ENCODE results near the gene HLA-C.
"Not testable (repeated sequence)": the region's sequence is repeated elsewhere in the genome, so short reads cannot be mapped to it uniquely, and the experiment has no call there.

Gene HLA-C

GRCh38 chr6:31268836-31269235 lies 3.1 kb downstream of the HLA-C start:
- no peak for DNase-seq

DNA sequence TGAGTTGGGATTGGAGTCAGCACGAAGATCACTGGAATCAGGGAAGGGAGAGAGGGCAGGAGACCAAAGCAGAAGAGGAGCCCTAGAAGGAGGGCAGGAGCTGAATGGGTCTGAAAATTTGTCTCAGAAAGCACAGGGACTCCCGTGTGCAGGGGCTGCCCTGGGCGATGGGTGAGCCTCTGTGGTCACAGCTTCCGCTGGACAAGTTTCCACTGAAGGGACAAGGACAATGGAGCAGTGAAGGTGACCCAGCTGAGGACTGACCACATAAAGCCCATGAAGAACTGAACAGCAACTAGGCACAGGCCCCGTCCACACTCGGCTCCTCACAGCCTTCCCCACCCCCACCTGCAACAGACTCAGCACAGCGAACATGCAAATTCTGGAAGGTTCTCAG lies 3.5 kb downstream of the HLA-C start:
- no peak for DNase-seq

- DNase-seq: no peak
Observed at GRCh38 chr6:31267651-31268368, 4.1 kb downstream of the HLA-C start.

- no peak for DNase-seq
Observed at GRCh38 chr6:31266567-31267360, 5.1 kb downstream of the HLA-C start.

- DNase-seq: no peak
Observed at GRCh38 chr6:31265926-31266325, 6.0 kb downstream of the HLA-C start.

DNA sequence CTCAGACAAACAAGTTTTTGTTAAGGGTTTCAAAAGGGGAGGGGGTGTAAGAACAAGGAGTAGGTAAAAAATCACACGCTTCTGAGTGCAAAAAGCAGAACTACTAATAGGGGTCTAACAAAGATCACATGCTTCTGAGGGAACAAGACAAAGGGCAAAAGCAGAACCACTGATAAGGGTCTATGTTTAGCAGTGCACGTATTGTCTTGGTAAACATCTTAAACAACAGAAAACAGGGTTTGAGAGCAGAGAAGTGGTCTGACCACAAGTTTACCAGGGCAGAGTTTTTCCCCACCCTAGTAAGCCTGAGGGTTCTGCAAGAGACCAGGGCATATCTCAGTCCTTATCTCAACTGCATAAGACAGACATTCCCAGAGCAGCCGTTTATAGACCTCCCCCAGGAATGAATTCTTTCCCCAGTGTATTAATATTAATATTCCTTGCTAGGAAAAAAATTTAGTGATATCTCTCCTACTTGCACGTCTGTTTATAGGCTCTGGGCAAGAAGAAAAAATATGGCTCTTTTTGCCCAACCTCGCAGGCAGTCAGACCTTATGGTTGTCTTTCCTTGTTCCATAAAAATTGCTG lies 8.5 kb downstream of the HLA-C start:
- peak; percentile 29 for DNase-seq

- not testable (repeated sequence) for DNase-seq
Observed at GRCh38 chr6:31259995-31260394, 11.9 kb downstream of the HLA-C start.

DNA sequence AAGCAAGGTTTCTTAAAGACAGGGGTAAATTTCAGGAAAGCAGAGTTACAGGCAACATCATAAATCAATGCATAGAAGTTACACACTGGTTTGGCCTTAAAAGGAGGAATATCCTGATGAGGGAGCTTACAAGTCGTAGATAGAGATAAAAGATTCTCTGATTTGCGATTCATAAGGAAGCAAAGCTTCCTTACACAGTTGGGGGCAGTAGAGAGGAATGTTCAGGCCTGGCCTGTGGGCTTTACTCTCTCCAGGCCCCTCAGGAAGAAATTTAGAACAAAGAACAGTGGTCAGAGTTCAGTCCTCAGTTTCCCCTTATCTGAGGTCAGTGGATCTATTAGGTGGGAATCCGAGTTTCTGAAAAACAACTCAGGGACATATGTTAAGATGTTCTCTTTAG lies 19.3 kb downstream of the HLA-C start:
- no peak for DNase-seq

DNA sequence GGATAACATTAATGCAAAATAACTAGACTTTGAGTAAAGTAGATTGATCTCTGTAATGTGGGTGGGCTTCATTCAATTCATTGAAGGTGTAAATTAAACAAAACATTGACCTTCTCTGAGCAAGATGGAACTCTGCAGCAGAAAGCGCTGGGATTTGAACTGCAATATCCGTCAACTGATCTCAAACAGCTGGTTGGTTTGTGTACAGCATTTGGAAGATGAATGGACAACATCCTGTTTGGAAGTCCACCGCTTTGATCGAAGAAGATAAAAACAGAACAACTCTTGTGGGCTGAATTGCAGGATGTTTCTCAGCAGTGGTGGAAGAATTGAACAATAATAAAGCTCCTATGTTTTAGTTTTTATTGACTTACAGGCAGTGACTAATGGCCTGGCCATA lies 20.6 kb downstream of the HLA-C start:
- DNase-seq: no peak

- DNase-seq: no peak
Observed at GRCh38 chr6:31249184-31249583, 22.7 kb downstream of the HLA-C start.

- DNase-seq: peak; percentile 33
Observed at GRCh38 chr6:31247813-31248212, 24.1 kb downstream of the HLA-C start.

DNA sequence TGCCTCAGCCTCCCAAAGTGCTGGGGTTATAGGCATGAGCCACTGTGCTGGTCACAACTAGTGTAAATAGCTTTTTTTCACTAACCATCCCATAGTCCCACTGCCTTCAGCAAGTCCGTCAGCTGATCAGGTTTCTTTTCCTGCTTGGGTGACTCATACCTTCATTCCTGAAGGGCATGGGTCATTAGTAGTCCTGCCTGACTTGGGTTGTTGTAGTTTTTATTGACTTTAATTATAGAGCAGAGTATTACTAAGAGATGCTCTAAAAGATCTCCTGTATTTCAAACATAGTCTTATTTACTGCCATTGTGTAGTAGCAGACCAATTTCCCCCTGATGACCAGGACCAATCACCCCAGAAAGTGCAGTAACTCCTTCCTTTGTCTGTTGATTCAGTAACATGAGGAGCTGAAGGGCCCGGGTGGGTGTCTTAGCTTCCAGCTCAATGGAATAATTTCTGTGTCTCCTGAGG lies 25.8 kb downstream of the HLA-C start:
- no peak for DNase-seq

- DNase-seq: no peak
Observed at GRCh38 chr6:31243508-31243907, 28.4 kb downstream of the HLA-C start.

DNA sequence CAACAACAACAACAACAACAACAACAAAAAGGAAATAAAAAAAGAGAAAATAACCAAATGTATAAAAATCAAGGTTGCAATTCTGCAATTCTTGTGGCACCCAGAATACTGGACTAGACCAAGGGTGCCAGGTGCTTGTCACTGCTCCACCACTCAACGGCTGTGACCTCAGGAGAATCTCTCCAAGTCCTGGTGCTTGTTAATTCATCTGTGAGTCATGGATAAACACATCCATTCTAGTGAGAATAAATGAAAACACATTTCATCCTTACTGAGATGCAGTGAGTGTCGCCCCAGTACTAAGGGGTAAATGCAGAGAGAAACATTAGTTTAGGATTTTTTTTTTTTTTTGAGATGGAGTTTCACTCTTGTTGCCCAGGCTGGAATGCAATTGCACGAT lies 32.0 kb downstream of the HLA-C start:
- no peak for DNase-seq

- DNase-seq: not testable (repeated sequence)
Observed at GRCh38 chr6:31234101-31234500, 37.8 kb downstream of the HLA-C start.

DNA sequence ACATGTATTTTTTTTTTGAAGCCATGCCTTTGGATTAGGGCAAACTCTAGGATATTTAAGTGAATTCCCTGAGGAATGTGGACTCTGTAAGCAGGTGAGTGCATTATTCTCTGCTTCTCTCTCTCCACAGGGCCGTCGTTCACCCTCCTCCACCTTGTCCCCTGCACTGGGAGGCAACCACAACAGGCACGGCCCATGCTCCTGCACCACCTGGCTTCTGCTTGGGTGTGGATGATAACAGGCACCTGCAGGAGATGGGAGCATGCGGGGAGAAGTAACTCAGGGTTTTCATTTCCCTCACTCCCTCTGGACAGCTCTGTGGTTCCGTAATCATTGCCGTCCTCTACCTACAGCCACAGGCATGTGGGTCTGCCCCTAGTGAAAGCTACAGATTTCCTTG lies 43.4 kb downstream of the HLA-C start:
- DNase-seq: no peak

- DNase-seq: no peak
Observed at GRCh38 chr6:31227143-31227542, 44.7 kb downstream of the HLA-C start.

- no peak for DNase-seq
Observed at GRCh38 chr6:31225735-31226134, 46.2 kb downstream of the HLA-C start.

DNA sequence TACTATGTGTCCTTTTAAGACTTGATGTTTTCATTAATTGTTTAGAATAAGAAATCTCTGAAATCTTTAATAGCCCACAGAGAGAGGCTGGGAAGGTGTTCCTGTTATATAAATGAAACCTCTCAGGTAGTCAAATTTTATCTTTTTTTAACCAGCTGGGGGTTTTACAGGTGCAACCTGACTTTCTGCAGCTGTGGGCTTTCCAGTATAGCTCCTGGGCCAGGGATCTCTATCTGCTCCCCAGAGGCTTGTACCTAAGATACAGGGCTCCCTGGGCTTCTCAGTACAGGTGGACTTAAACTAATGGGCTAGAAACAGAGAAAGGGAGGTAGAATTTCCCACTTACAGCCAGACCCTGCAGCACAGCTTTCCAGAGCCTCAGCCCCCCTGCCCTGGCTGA lies 49.4 kb downstream of the HLA-C start:
- DNase-seq: no peak
